Right renal pelvis (tissue), 4 donors: Measurements from ENCODE around the gene NFIA. TPM values are rescaled to one million over a fixed set of nuclear protein-coding genes. Genes with fewer than 3 reads are reported as not detected.

Source experiments
- DNase-seq, 4 donors: peaks; one replicate each; pipeline ENCODE4 v3.0.0-alpha.2; 2013; ENCODE audit warnings: low read depth in 4 of 4, low spot score in 3 of 4, missing footprints in 1 of 4
- polyA plus RNA-seq, 4 donors: library from polyadenylated mRNA; unstranded; fragments of 120-200 nt; gene quantifications; one replicate each; pipeline ENCODE4 v1.2.1, GENCODE V29; 2013; ENCODE audit not compliant: insufficient read length in 4 of 4

The NFIA gene
- polyA plus RNA-seq, 4 donors: 13.9 to 19.2 (median 17.2) TPM

- DNase-seq: no peak
Measured at GRCh38 chr1:61233121-61233660, 150.8 kb downstream of the NFIA start.

GRCh38 chr1:61234587-61234919, 152.2 kb downstream of the NFIA start:
- DNase-seq: no peak

- no peak for DNase-seq
Measured at GRCh38 chr1:61237147-61237546, 154.8 kb downstream of the NFIA start.

- DNase-seq: no peak
Measured at GRCh38 chr1:61237659-61238358, 155.4 kb downstream of the NFIA start.

- no peak for DNase-seq
Measured at GRCh38 chr1:61238359-61238665, 156.0 kb downstream of the NFIA start.

- no peak for DNase-seq
Measured at GRCh38 chr1:61240878-61241277, 158.5 kb downstream of the NFIA start.

GRCh38 chr1:61241411-61241838, 159.1 kb downstream of the NFIA start:
- no peak for DNase-seq

- no peak for DNase-seq
Measured at GRCh38 chr1:61241973-61242381, 159.6 kb downstream of the NFIA start.

GRCh38 chr1:61244114-61244513, 161.8 kb downstream of the NFIA start:
- DNase-seq: no peak

- DNase-seq: no peak
Measured at GRCh38 chr1:61245696-61246400, 163.5 kb downstream of the NFIA start.

GRCh38 chr1:61247051-61247825, 164.9 kb downstream of the NFIA start:
- no peak for DNase-seq

- DNase-seq: no peak
Measured at GRCh38 chr1:61247881-61248752, 165.8 kb downstream of the NFIA start.

- no peak for DNase-seq
Measured at GRCh38 chr1:61250933-61251332, 168.6 kb downstream of the NFIA start.

- DNase-seq: no peak
Measured at GRCh38 chr1:61253059-61253735, 170.8 kb downstream of the NFIA start.

- DNase-seq: no peak
Measured at GRCh38 chr1:61253912-61254633, 171.7 kb downstream of the NFIA start.

GRCh38 chr1:61254634-61255357, 172.4 kb downstream of the NFIA start:
- DNase-seq: peak; percentile 59 to 68 (median 66)

- DNase-seq: no peak
Measured at GRCh38 chr1:61255358-61255703, 173.0 kb downstream of the NFIA start.

- DNase-seq: no peak
Measured at GRCh38 chr1:61259379-61260148, 177.2 kb downstream of the NFIA start.
